Measurements from ENCODE around the gene RTN1. TPM values are rescaled to one million over a fixed set of nuclear protein-coding genes. Genes with fewer than 3 reads are reported as not detected.

The RTN1 gene
- total RNA-seq, 1 donor from 2014 or later = not detected

GRCh38 chr14:59687663-59688062 is 182.9 kb downstream of the RTN1 start:
- DNase-seq (ENCODE audit: low read depth) = peak; percentile 35
- no peaks in the 10 kb centered on the region for H3K36me3 ChIP-seq (ENCODE audit: control insufficient read depth, insufficient read depth, low read length)
- H3K27me3 ChIP-seq (ENCODE audit: control insufficient read depth, insufficient read depth, low read length) = no peaks in the 10 kb centered on the region
- FAIRE-seq = peak; percentile 28
- no peak for TF ChIP-seq CTCF (IDR thresholded peaks at IDR 0.05; ENCODE audit: insufficient read depth, low read length, severe bottlenecking)
- H3K4me3 ChIP-seq (ENCODE audit: low read depth, low read length) = no peak overlapping the region

GRCh38 chr14:59679872-59680271 is 190.7 kb downstream of the RTN1 start:
- Histone ChIP-seq H3K36me3 (ENCODE audit: control insufficient read depth, insufficient read depth, low read length) (no peaks in the 10 kb centered on the region), H3K27me3 (ENCODE audit: control insufficient read depth, insufficient read depth, low read length) (no peaks in the 10 kb centered on the region), H3K4me3 (ENCODE audit: low read depth, low read length) (no peak overlapping the region)
- peak; percentile 21 for DNase-seq (ENCODE audit: low read depth)
- TF ChIP-seq CTCF (IDR thresholded peaks at IDR 0.05; ENCODE audit: insufficient read depth, low read length, severe bottlenecking) = no peak
- FAIRE-seq = no peak

GRCh38 chr14:59678352-59678751 is 192.2 kb downstream of the RTN1 start:
- Histone ChIP-seq H3K27me3 (ENCODE audit: control insufficient read depth, insufficient read depth, low read length) (no peaks in the 10 kb centered on the region), H3K36me3 (ENCODE audit: control insufficient read depth, insufficient read depth, low read length) (no peaks in the 10 kb centered on the region), H3K4me3 (ENCODE audit: low read depth, low read length) (no peak overlapping the region)
- no peak for TF ChIP-seq CTCF (IDR thresholded peaks at IDR 0.05; ENCODE audit: insufficient read depth, low read length, severe bottlenecking)
- FAIRE-seq (no peak), DNase-seq (ENCODE audit: low read depth) (no peak)

GRCh38 chr14:59677771-59678231 is 192.8 kb downstream of the RTN1 start:
- FAIRE-seq = no peak

GRCh38 chr14:59675394-59675793 is 195.2 kb downstream of the RTN1 start:
- H3K27me3 ChIP-seq (ENCODE audit: control insufficient read depth, insufficient read depth, low read length) = no peaks in the 10 kb centered on the region
- DNase-seq (ENCODE audit: low read depth) = no peak
- TF ChIP-seq CTCF (IDR thresholded peaks at IDR 0.05; ENCODE audit: insufficient read depth, low read length, severe bottlenecking) = no peak
- H3K4me3 ChIP-seq (ENCODE audit: low read depth, low read length) = no peak overlapping the region
- FAIRE-seq = no peak
- no peaks in the 10 kb centered on the region for H3K36me3 ChIP-seq (ENCODE audit: control insufficient read depth, insufficient read depth, low read length)

More at GRCh38 chr14:59677771-59678231, 192.8 kb downstream of the RTN1 start:
- no peak overlapping the region for H3K4me3 ChIP-seq (ENCODE audit: low read depth, low read length)
- DNase-seq (ENCODE audit: low read depth) = no peak
- no peak for TF ChIP-seq CTCF (IDR thresholded peaks at IDR 0.05; ENCODE audit: insufficient read depth, low read length, severe bottlenecking)
- no peaks in the 10 kb centered on the region for H3K27me3 ChIP-seq (ENCODE audit: control insufficient read depth, insufficient read depth, low read length)
- H3K36me3 ChIP-seq (ENCODE audit: control insufficient read depth, insufficient read depth, low read length) = no peaks in the 10 kb centered on the region

- no peak for TF ChIP-seq CTCF (IDR thresholded peaks at IDR 0.05; ENCODE audit: insufficient read depth, low read length, severe bottlenecking)
- H3K36me3 ChIP-seq (ENCODE audit: control insufficient read depth, insufficient read depth, low read length) = no peaks in the 10 kb centered on the region
- H3K4me3 ChIP-seq (ENCODE audit: low read depth, low read length) = no peak overlapping the region
- peak; percentile 15 for DNase-seq (ENCODE audit: low read depth)
- no peak for FAIRE-seq
- no peaks in the 10 kb centered on the region for H3K27me3 ChIP-seq (ENCODE audit: control insufficient read depth, insufficient read depth, low read length)
Observed at GRCh38 chr14:59664741-59665140, 205.8 kb downstream of the RTN1 start.
